Measurements from ENCODE around the gene PSMG4. TPM values are rescaled to one million over a fixed set of nuclear protein-coding genes. Genes with fewer than 3 reads are reported as not detected.

Gene PSMG4
- total RNA-seq, 1 experiment from 2014 or later = 29.3 TPM

DNA sequence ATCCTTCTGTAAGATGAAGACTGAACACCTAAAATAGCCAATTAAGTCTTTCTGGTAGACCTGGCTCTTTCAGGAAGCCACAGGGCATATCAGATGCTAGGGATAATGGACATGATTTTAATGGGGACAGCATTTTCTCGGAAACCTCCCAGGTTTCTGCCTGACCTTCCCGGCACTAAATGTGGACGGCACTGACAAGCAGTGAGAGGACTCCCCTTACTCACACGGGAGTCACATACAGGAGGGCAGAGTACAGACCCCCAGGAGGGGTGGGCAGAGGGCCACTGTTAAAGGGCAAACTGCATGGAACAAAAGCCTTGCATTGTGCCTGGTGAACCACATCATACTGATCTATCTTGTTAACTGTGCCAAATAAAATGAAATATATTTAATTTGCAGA, 19.9 kb downstream of the PSMG4 start:
- no peaks in the 10 kb centered on the region for H3K9me3 ChIP-seq (ENCODE audit: control insufficient read depth, low read depth, low read length)
- H3K4me2 ChIP-seq (ENCODE audit: insufficient read depth, insufficient read length, low read length) = no peak overlapping the region
- no peaks in the 10 kb centered on the region for H3K23me2 ChIP-seq (ENCODE audit: insufficient read length, low read depth, low read length, poor library complexity, severe bottlenecking)
- peaks cover 13% of the 10 kb centered on the region for H3K4me1 ChIP-seq (ENCODE audit: insufficient read depth, low read length)
- no peak overlapping the region for H2BK120ac ChIP-seq (ENCODE audit: low read depth, low read length, poor library complexity, severe bottlenecking)
- no peaks in the 10 kb centered on the region for H3K9me3 Mint-ChIP-seq
- no peaks in the 10 kb centered on the region for H4K20me1 ChIP-seq (ENCODE audit: control insufficient read depth, insufficient read depth, insufficient read length)
- no peak overlapping the region for H3K27ac ChIP-seq (ENCODE audit: insufficient read length, low read depth, low read length)
- H3K4me1 Mint-ChIP-seq = peaks cover 29 to 34% of the 10 kb centered on the region in 2 experiments
- H4K5ac ChIP-seq (ENCODE audit: insufficient read length, low read depth, low read length) = no peak overlapping the region
- peaks cover 12 to 18% (median 14%) of the 10 kb centered on the region in 3 experiments; a peak in 6 of 7 replicates for H3K36me3 Mint-ChIP-seq (ENCODE audit: insufficient read depth in 1 of 3, low read depth in 3 of 3)
- H2BK15ac ChIP-seq (ENCODE audit: low read depth, low read length) = no peak overlapping the region
- H4K8ac ChIP-seq (replicated peaks; ENCODE audit: insufficient read length, low read depth, low read length) = no peak overlapping the region
- no CpG with 5 or more reads among the region's 4 CpGs for WGBS (ENCODE audit: extremely low coverage, insufficient read length, low lambda C conversion rate)
- DNase-seq = no peak
- H2AFZ ChIP-seq (ENCODE audit: low read length) = no peak overlapping the region
- H2BK5ac ChIP-seq (ENCODE audit: insufficient read length, low read length) = no peak overlapping the region
- no peak overlapping the region for H3K56ac ChIP-seq (ENCODE audit: insufficient read length, low read depth, low read length)
- H3K23ac ChIP-seq (ENCODE audit: insufficient read length, low read depth, low read length) = no peak overlapping the region
- H3K4ac ChIP-seq (ENCODE audit: low read depth, low read length) = no peak overlapping the region
- H3K9ac ChIP-seq (ENCODE audit: extremely low read depth, insufficient read length, low read length) = no peak overlapping the region
- H2BK12ac ChIP-seq (ENCODE audit: insufficient read length, low read depth, low read length) = no peak overlapping the region
- H3K79me1 ChIP-seq (ENCODE audit: insufficient read depth, low read depth, low read length, poor library complexity, severe bottlenecking) = no peaks in the 10 kb centered on the region
- H3K14ac ChIP-seq (ENCODE audit: insufficient read depth, low read length) = no peak overlapping the region
- H3K4me3 Mint-ChIP-seq = no peak overlapping the region
- no peak overlapping the region for H2BK20ac ChIP-seq (ENCODE audit: low read depth, low read length, poor library complexity, severe bottlenecking)
- no peaks in the 10 kb centered on the region for H3K79me2 ChIP-seq (ENCODE audit: insufficient read depth, low read length)
- TF ChIP-seq, protein P1, sequence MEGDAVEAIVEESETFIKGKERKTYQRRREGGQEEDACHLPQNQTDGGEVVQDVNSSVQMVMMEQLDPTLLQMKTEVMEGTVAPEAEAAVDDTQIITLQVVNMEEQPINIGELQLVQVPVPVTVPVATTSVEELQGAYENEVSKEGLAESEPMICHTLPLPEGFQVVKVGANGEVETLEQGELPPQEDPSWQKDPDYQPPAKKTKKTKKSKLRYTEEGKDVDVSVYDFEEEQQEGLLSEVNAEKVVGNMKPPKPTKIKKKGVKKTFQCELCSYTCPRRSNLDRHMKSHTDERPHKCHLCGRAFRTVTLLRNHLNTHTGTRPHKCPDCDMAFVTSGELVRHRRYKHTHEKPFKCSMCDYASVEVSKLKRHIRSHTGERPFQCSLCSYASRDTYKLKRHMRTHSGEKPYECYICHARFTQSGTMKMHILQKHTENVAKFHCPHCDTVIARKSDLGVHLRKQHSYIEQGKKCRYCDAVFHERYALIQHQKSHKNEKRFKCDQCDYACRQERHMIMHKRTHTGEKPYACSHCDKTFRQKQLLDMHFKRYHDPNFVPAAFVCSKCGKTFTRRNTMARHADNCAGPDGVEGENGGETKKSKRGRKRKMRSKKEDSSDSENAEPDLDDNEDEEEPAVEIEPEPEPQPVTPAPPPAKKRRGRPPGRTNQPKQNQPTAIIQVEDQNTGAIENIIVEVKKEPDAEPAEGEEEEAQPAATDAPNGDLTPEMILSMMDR (conservative IDR thresholded peaks at IDR 0.05) = no peak
- no peaks in the 10 kb centered on the region for H3K27me3 ChIP-seq (ENCODE audit: insufficient read depth, low read length)
- H3K27me3 Mint-ChIP-seq (ENCODE audit: low read depth) = no peaks in the 10 kb centered on the region
- H3T11ph ChIP-seq (ENCODE audit: low read length) = no peak overlapping the region
- H3K18ac ChIP-seq (ENCODE audit: insufficient read length, low read depth, low read length) = no peak overlapping the region
- H3K27ac Mint-ChIP-seq = no peak overlapping the region
- H2AK5ac ChIP-seq (ENCODE audit: insufficient read length, low read length) = no peak overlapping the region
- H4K91ac ChIP-seq (ENCODE audit: insufficient read length, low read depth, low read length) = no peak overlapping the region
